Right atrium auricular region (tissue), 2 donors: ENCODE measurements around the gene IL24. TPM values are rescaled to one million over a fixed set of nuclear protein-coding genes. Genes with fewer than 3 reads are reported as not detected.

Experiments used
- DNase-seq: peaks from one replicate; pipeline ENCODE4 v3.0.0-alpha.2; 2019; ENCODE audit warnings: low spot score
- H3K27ac ChIP-seq, 2 donors: fragments of 200-600 bp; sonication (generic); 1 replicate in 1 of 2; 2 replicates in 1 of 2; pipeline ENCODE4 v1.5.1; 2016 to 2019
- H3K27me3 ChIP-seq, 2 donors: fragments of 200-600 bp; sonication (generic); one replicate each; pipeline versions ENCODE4 v1.5.1 to v1.6.0; 2017 to 2019
- H3K36me3 ChIP-seq: fragments of 200-600 bp; sonication (generic); one replicate; pipeline ENCODE4 v1.5.1; 2016
- H3K4me1 ChIP-seq, 2 donors: fragments of 200-600 bp; sonication (generic); one replicate each; pipeline versions ENCODE4 v1.5.1 to v1.6.0; 2017 to 2019
- H3K4me3 ChIP-seq, 2 donors: fragments of 200-600 bp; sonication (generic); 1 replicate in 1 of 2; 2 replicates in 1 of 2; pipeline ENCODE4 v1.5.1; 2017 to 2019; ENCODE audit warnings: mild to moderate bottlenecking in 1 of 2, moderate library complexity in 1 of 2
- H3K9me3 ChIP-seq, 2 donors: fragments of 200-600 bp; sonication (generic); one replicate each; pipeline ENCODE4 v1.5.1; 2019
- CTCF ChIP-seq, 2 donors: fragments of 200-600 bp; sonication (generic); IDR thresholded peaks; one replicate each; pipeline ENCODE4 v1.5.1; 2019; ENCODE audit warnings: antibody characterized with exemption in 2 of 2
- total RNA-seq, 2 donors: library from RNA; depleted of rRNA; stranded (reverse); fragments of >200 nt; gene quantifications; one replicate each; pipeline ENCODE4 v1.1.0, GENCODE V29; 2016

IL24 gene
- total RNA-seq, 2 donors from 2014 or later = 1.1 TPM; not detected in 1

- no peak for DNase-seq
- no peaks in the 10 kb centered on the region for H3K4me1 ChIP-seq
- no peaks in the 10 kb centered on the region for H3K27me3 ChIP-seq
- TF ChIP-seq CTCF (IDR thresholded peaks at IDR 0.05) = no peak
- H3K4me3 ChIP-seq = no peak overlapping the region
- H3K9me3 ChIP-seq = no peaks in the 10 kb centered on the region
- no peak overlapping the region for H3K27ac ChIP-seq
- H3K36me3 ChIP-seq = no peaks in the 10 kb centered on the region
Observed at GRCh38 chr1:206953626-206954025, 56.4 kb downstream of the IL24 start.

Other genes starting within 250 kb of the IL24 start
- 100 to 1,000 TPM; 136 to 158 TPM for gene MAPKAPK2, start 212.5 kb upstream of the IL24 start, total RNA-seq
- not detected for gene IL19, start 126.7 kb upstream of the IL24 start, total RNA-seq
- gene IL10, start 124.9 kb upstream of the IL24 start, total RNA-seq = 1 to 10 TPM in 1 of 2 donors, under 1 TPM in 1; 0.93 to 3.1 TPM
- gene IL20, start 31.8 kb upstream of the IL24 start, total RNA-seq = under 1 TPM in 1 of 2 donors, not detected in 1; 0.20 TPM
- gene FCMR, start 24.5 kb downstream of the IL24 start, total RNA-seq = 1 to 10 TPM; 1.3 to 5.0 TPM
- not detected for gene PIGR, start 49.0 kb downstream of the IL24 start, total RNA-seq
- not detected for gene FCAMR, start 73.0 kb downstream of the IL24 start, total RNA-seq
- gene C1orf116, start 135.3 kb downstream of the IL24 start, total RNA-seq = under 1 TPM; 0.07 to 0.35 TPM
- gene YOD1, start 153.8 kb downstream of the IL24 start, total RNA-seq = 1 to 10 TPM; 3.5 to 4.7 TPM
- gene PFKFB2, start 155.8 kb downstream of the IL24 start, total RNA-seq = 10 to 100 TPM; 11.8 to 27.5 TPM
- gene C4BPB, start 191.4 kb downstream of the IL24 start, total RNA-seq = not detected
- 1 to 10 TPM in 1 of 2 donors, not detected in 1; 3.6 TPM for gene C4BPA, start 206.8 kb downstream of the IL24 start, total RNA-seq